ENCODE results near the gene TMC4. TPM values are rescaled to one million over a fixed set of nuclear protein-coding genes. Genes with fewer than 3 reads are reported as not detected.

The TMC4 gene
- total RNA-seq, 1 experiment from 2014 or later = 38.9 TPM

- Histone ChIP-seq H3K4me3 (ENCODE audit: low read depth, low read length) (no peak overlapping the region), H3K9me3 (no peaks in the 10 kb centered on the region), H3K27me3 (replicated peaks; ENCODE audit: control insufficient read depth, insufficient read depth, low read length) (no peaks in the 10 kb centered on the region), H3K4me1 (peaks cover 65% of the 10 kb centered on the region), H3K36me3 (ENCODE audit: control insufficient read depth, insufficient read depth, low read length) (peaks cover 12% of the 10 kb centered on the region)
- no peak for TF ChIP-seq CTCF (IDR thresholded peaks at IDR 0.05; ENCODE audit: insufficient read depth in 1 of 2, low read depth in 1 of 2, low read length in 1 of 2, severe bottlenecking in 1 of 2, unreplicated experiment in 1 of 2)
- ChIA-PET POLR2A (interaction anchor here (0.6 to 3.1 kb wide), 6 partner anchors 9 to 758 kb away, joined by 3 to 19 read pairs (median 5); partner anchors contain the start of genes LENG1 and MBOAT7), CTCF (interaction anchor here (0.7 to 0.9 kb wide), 2 partner anchors 42 to 56 kb away, joined by 3 read pairs; no protein-coding TSS in a partner anchor)
- peak overlapping the region; percentile 78 for H3K27ac Mint-ChIP-seq (ENCODE audit: unreplicated experiment)
- H3K4me1 Mint-ChIP-seq (ENCODE audit: low read depth, unreplicated experiment) = peaks cover 41% of the 10 kb centered on the region
- H3K27me3 Mint-ChIP-seq (ENCODE audit: insufficient read depth, unreplicated experiment) = no peaks in the 10 kb centered on the region
- no TSS peak for BruUV-seq (replicated peaks)
- intact Hi-C loops (cut with micrococcal nuclease; ENCODE audit: unreplicated experiment) = loop anchor here (2.0 kb wide), 2 partner anchors 21 to 37 kb away; partner anchors contain the start of gene TMC4
- peaks cover 88% of the 10 kb centered on the region for H3K36me3 Mint-ChIP-seq (ENCODE audit: insufficient read depth, unreplicated experiment)
- H3K9me3 Mint-ChIP-seq (ENCODE audit: unreplicated experiment) = no peaks in the 10 kb centered on the region
- peak; percentile 70 to 79 for DNase-seq
- peak overlapping the region; percentile 45 for H3K4me3 Mint-ChIP-seq (ENCODE audit: unreplicated experiment)
These were observed 37.0 kb upstream of the TMC4 start for GRCh38 chr19:54209811-54210494.

GRCh38 chr19:54209058-54209810, 36.3 kb upstream of the TMC4 start:
- Histone ChIP-seq H3K4me3 (ENCODE audit: low read depth, low read length) (no peak overlapping the region), H3K9me3 (no peaks in the 10 kb centered on the region), H3K36me3 (ENCODE audit: control insufficient read depth, insufficient read depth, low read length) (peaks cover 13% of the 10 kb centered on the region), H3K27me3 (replicated peaks; ENCODE audit: control insufficient read depth, insufficient read depth, low read length) (no peaks in the 10 kb centered on the region), H3K4me1 (peaks cover 72% of the 10 kb centered on the region)
- Mint-ChIP-seq H3K9me3 (ENCODE audit: unreplicated experiment) (no peaks in the 10 kb centered on the region), H3K27ac (ENCODE audit: unreplicated experiment) (peak overlapping the region; percentile 78), H3K27me3 (ENCODE audit: insufficient read depth, unreplicated experiment) (no peaks in the 10 kb centered on the region), H3K4me3 (ENCODE audit: unreplicated experiment) (peak overlapping the region; percentile 45), H3K36me3 (ENCODE audit: insufficient read depth, unreplicated experiment) (peaks cover 93% of the 10 kb centered on the region), H3K4me1 (ENCODE audit: low read depth, unreplicated experiment) (peaks cover 48% of the 10 kb centered on the region)
- no peak for TF ChIP-seq CTCF (IDR thresholded peaks at IDR 0.05; ENCODE audit: insufficient read depth in 1 of 2, low read depth in 1 of 2, low read length in 1 of 2, severe bottlenecking in 1 of 2, unreplicated experiment in 1 of 2)
- DNase-seq = peak; percentile 43 to 65
- POLR2A ChIA-PET = interaction anchor here (1.0 to 4.8 kb wide), 5 partner anchors 8 to 50 kb away, joined by 3 to 36 read pairs (median 7); partner anchors contain the start of genes LENG1, MBOAT7 and TSEN34
- intact Hi-C loops (cut with micrococcal nuclease; ENCODE audit: unreplicated experiment) = loop anchor here (2.0 kb wide), 1 partner anchor 36 kb away; the partner anchor contains the start of gene TMC4
- CTCF ChIA-PET = interaction anchor here (0.9 kb wide), 1 partner anchor 57 kb away, joined by 3 read pairs; no protein-coding TSS in a partner anchor
- no TSS peak for BruUV-seq (replicated peaks)

- no peak for DNase-seq
- H3K27me3 ChIP-seq (replicated peaks; ENCODE audit: control insufficient read depth, insufficient read depth, low read length) = no peaks in the 10 kb centered on the region
- Mint-ChIP-seq H3K27ac (ENCODE audit: unreplicated experiment) (peak overlapping the region; percentile 78), H3K27me3 (ENCODE audit: insufficient read depth, unreplicated experiment) (no peaks in the 10 kb centered on the region), H3K4me3 (ENCODE audit: unreplicated experiment) (peak overlapping the region; percentile 45), H3K4me1 (ENCODE audit: low read depth, unreplicated experiment) (peaks cover 48% of the 10 kb centered on the region), H3K9me3 (ENCODE audit: unreplicated experiment) (no peaks in the 10 kb centered on the region), H3K36me3 (ENCODE audit: insufficient read depth, unreplicated experiment) (peaks cover 99% of the 10 kb centered on the region)
- intact Hi-C loops (cut with micrococcal nuclease; ENCODE audit: unreplicated experiment) = loop anchor here (2.0 kb wide), 1 partner anchor 36 kb away; the partner anchor contains the start of gene TMC4
- peaks cover 15% of the 10 kb centered on the region for H3K36me3 ChIP-seq (ENCODE audit: control insufficient read depth, insufficient read depth, low read length)
- BruUV-seq (replicated peaks) = no TSS peak
- no peaks in the 10 kb centered on the region for H3K9me3 ChIP-seq
- no peak overlapping the region for H3K4me3 ChIP-seq (ENCODE audit: low read depth, low read length)
- ChIA-PET POLR2A (interaction anchor here (1.1 to 4.8 kb wide), 3 partner anchors 7 to 36 kb away, joined by 3 to 36 read pairs (median 7); partner anchors contain the start of genes MBOAT7, TMC4 and TSEN34), CTCF (no interaction called here)
- no peak for TF ChIP-seq CTCF (IDR thresholded peaks at IDR 0.05; ENCODE audit: insufficient read depth in 1 of 2, low read depth in 1 of 2, low read length in 1 of 2, severe bottlenecking in 1 of 2, unreplicated experiment in 1 of 2)
- H3K4me1 ChIP-seq = peaks cover 76% of the 10 kb centered on the region
These were observed 35.8 kb upstream of the TMC4 start for GRCh38 chr19:54208784-54209057.
